NCI-H2196 (cell line): ENCODE data around the gene CPT1C.

Source experiments
- DNase-seq: peaks from one replicate; lab custom pipeline; 2025; ENCODE audit not compliant: unreplicated experiment; lab: John Stamatoyannopoulos, UW

CPT1C gene

DNA sequence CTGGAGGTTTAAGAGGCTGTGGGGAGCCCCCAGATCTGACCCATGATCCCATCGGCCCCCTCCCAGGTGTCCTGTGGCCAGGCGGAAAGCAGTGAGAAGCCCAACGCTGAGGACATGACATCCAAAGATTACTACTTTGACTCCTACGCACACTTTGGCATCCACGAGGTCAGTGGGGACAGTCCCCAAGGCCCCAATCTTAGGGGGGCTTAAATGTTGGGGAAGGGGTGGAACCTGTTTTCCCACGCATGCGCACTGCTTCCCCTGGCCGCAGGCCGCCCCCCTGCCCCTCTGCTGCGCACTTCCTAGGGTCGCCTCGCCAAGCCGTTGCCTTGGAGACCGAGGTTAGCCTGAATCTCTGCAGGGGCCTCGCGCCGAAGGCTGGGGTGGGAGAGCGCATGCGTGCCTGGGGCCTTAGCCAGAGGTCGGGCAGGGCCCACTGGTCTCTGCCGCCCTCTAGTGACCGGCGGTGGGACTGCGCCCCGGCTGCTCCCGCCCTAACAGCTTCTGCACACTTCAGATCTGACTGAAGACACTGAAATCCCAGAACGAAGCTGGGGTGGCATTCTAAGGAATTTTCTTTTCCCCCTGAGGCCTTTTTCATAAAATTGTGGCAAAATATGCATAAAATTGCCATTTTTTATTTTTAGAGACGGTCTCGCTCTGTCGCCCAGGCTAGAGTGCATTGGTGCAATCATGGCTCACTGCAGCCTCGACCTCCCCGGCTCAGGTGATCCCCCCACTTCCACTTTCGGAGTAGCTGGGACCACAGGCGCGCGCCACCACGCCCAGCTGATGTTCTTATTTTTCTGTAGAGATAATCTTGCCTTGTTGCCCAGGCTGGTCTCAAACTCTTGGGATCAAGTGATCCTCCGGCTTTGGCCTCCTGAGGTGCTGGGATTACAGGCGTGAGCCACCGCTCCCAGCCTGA, 10.2 kb upstream of the CPT1C start:
- peak; percentile 90 for DNase-seq

DNA sequence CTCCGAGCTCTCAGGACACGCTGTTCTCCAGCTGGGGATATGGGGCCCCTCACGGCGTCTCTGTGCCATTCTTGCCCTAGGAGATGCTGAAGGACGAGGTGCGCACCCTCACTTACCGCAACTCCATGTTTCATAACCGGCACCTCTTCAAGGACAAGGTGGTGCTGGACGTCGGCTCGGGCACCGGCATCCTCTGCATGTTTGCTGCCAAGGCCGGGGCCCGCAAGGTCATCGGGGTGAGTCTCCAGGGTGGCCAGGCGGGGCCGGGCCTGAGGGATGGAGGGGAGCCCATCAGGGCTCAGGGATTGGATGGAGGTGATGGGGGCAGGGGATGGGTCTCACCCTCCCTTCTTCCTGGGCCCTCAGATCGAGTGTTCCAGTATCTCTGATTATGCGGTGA, 9.1 kb upstream of the CPT1C start:
- no peak for DNase-seq

DNA sequence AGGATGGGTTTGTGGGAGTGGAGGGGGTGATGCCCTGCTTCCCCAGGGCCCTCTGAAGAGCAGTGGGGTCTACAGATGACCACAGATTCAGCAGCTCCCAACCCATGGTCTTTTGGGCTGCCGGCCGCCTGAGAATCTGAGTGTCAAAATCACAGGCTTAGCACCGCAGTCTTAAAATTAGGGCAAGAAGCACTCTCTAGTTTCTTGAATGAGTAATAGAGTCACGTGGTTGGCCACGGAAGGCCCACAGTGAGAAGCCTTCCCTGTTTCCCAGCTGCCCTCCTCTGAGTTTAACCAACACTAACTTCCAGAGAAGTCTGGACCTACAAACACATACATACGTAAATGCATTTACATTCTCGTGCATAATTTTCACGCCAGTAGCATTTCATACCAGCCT, 8.6 kb upstream of the CPT1C start:
- DNase-seq = no peak

DNA sequence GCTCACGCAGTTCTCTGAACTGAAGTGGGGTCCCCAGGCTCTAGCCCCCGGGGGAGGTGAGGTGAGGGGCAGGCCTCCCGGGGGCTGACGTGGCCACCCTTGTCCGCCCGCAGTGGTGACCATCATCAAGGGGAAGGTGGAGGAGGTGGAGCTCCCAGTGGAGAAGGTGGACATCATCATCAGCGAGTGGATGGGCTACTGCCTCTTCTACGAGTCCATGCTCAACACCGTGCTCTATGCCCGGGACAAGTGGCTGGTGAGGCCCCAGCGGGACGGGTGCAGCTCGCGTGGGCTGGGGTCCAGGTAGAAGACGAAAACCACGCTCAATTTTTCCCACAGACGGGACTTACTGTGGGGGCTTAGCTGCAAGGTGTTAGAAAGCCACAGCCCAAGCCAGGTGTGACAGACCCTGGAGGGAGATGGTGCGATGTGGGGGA, 7.1 kb upstream of the CPT1C start:
- DNase-seq = no peak

DNA sequence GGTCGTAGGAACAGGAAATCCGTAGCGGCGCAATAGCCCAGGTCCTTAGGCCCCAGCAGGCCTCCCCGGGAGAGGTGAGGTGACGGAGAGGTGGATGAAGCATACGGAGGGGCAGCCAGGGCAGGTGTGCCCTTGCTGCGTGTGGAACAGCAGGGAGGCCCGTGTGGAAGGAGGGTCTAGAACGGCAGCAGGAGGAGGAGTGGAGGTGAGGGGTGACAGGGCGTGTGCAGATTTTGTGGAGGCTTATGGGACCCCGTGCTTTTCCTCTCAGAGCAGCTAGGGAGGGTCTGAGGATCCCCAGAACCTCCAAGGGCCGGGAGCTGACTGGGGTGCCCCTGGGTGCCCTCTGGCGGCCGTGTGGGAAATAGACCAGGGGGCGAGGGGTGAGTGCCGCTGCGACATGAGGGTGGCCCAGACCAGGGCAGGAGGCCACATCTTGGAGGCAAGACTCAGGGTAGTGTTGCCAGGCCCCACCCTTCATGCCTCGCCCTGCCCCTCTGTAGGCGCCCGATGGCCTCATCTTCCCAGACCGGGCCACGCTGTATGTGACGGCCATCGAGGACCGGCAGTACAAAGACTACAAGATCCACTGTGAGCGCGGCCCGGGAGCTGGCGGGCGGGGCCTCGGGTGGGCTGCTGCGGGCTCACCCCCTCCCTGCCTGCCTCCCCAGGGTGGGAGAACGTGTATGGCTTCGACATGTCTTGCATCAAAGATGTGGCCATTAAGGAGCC, 6.5 kb upstream of the CPT1C start:
- DNase-seq = no peak

DNA sequence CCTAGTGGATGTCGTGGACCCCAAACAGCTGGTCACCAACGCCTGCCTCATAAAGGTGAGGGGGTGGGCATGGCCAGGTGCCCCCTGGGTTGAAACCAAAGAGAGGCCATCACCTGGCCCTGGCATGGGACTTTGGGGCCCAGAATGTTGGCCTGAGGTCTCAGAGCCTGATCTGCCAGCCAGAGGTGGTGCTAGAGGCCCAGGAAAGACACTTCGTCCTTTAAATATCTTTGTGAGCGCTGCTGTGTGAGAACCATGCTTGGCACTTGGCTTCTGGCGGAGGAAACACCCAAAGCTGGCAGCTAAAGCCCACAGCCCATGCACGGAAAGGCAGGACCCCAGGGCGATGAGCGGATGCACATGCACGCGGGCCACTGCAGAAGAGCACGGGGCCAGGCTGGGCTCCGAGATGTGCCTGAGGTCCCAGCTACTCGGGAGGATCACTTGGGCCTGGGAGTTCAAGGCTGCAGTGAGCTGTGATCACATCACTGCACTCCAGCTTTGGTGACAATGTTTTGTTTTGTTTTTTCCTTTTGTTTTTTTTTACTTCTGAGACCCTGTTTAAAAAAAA, 5.8 kb upstream of the CPT1C start:
- no peak for DNase-seq

DNA sequence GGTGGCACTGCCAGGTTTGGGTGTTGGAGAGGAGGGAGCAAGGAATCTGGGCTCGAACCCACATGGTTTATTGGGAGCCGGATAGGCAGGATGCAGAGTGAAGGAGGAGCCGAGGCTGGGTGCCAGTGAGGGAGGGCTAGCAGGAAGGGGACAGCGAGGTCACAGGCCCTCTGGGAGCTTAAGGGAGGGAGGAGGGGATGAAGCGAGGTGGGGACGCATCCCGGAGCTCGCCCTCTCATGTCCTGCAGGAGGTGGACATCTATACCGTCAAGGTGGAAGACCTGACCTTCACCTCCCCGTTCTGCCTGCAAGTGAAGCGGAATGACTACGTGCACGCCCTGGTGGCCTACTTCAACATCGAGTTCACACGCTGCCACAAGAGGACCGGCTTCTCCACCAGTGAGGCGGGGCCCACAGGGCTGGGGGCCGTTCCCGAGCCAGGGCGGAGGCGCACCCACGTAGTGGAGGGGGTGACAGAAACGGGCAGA, 5.0 kb upstream of the CPT1C start:
- DNase-seq = no peak

DNA sequence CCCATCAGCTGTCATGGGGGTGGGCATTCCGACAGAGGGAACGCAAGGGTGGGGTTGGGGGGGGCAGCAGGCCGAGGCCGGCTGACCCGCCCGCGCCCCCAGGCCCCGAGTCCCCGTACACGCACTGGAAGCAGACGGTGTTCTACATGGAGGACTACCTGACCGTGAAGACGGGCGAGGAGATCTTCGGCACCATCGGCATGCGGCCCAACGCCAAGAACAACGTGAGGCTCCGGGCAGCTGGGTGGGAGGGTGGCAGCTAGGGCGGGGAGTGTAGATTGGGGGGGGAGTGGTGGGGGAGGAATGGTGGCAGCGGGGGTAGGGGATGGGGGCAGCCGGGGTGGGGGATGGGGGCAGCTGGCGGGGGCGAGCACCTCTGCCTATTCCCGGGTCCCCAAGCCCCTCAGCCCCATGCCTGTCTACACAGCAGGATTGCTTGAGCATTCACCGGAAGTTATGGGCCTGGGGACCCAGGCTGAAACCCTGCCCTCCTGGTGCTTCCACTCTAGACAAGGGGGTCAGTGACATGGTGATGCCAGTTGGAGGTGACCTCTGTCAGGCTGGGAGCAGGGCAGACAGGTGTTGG, 4.3 kb upstream of the CPT1C start:
- DNase-seq = no peak

DNA sequence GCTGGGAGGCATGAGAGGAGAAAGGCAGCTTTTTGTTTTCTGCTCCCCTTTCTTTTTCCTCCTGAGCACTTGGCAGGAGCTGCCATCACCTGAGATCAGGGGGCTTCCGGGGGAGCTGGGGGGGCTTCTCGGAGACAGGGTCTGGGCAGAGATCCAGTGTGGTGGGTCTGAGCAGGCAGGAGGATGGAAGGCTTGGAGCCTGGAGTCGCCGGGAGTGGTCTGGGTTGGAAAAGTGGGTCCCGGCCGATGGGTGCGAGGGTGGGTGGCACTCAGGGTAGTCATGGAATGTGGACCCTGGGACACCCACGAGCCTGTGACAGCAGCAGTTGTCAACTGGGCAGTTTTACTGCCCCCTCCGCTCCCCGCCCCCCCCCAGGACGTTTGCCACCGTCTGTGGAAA, 3.8 kb upstream of the CPT1C start:
- no peak for DNase-seq

DNA sequence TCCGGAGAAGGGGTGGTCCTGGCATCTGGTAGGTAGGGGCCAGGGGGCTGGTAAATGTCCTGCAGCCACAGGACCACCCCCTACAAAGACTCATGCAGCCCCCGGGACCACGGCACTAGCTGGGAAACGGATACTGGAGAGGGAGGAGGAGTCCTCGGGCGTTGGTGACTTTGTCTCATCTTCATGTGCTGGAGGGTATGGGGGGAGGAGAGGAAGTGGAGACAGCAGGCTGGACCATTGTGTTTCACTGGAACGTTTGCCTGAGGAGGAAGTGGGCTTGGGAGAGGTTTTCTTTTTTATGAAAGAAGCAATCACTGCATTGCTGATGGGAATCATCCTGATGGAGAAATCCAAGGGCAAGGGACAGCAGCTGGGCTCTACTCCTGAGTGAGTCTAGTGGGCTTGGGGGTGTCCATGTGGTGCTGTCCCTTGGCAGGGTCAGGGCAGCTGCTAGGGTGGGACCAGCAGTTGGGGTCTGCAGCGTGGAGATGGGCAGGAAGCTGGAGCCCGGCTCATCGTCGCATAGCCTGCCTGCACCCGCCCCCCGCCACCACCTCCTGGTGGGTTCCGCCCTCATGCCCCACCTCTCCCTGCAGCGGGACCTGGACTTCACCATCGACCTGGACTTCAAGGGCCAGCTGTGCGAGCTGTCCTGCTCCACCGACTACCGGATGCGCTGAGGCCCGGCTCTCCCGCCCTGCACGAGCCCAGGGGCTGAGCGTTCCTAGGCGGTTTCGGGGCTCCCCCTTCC, 3.2 kb upstream of the CPT1C start:
- no peak for DNase-seq

DNA sequence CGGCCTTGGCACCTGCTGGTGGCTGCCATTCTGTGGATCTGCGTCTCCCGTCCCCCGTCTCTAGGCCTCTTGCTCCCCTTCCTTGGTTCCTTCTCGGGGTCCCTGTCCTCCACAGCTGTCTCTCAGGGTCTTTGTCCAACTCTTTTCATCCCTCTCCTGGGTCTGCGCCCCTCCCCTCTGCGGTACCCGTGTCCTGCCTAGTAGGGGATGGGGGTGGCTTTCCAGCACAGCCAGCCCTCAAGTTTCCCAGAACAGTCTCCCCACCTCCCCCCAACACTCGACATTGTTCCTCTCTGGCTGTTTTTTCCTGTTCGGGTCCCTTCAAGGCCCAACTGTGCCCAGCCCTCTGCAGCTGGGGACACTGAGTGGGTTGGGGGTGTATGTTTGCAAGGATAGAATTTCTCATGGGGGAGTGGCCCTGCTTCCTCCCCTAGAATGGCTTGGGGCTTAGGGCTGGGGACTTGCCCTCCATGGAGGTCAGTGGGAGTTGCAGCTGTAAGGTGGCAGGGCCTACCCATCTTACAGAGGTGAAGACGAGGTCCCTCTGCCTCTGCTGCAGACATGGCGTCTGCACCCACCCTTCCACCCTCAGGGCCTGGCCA, 2.3 kb upstream of the CPT1C start:
- no peak for DNase-seq

DNA sequence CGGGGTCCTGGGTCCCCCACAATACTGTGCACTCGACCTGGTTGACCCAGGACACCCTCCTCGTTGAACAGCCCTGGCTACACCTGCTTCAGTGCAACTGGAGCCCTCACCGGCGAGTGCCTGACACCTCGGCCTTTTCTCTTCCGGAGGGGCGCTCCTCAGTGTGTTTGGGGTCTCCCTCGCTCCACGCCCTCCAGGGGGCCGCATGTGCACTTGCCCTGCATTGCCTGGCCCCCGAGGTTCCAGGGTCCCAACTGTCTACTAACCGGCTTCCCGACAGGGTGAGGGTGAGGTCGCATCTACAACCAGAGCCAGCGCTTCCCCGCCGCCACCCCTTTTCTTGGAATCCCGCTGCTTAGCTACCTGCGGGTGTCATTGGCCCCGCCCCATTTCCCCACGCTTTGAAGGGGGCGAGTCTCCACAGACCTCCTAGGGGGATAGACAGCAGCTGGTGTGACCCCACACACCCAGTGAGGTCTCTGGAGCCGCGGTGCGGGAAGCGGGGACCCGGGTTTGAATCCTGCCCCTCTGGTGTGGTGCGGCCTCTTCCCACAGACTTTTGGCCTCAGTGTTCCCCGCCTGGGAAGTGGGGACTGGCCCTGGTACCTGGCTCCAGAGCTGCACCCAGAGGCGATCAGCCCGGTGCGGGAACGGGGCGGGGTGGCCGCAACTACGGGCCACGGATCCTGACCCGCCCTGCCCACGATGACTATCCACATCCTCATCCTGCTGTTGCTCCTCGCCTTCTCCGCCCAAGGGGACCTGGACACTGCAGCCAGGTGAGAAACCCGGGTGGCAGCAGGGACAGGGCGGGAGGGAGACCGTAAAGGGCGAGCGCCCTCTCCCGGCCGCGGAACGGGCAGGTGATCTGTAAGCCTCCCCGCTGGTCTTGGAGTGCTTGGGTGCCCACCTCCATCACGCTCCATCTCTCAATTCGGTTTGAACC, 1.5 kb upstream of the CPT1C start, which contains the start of gene ADM5:
Gene ADM5, plus strand, starts transcription at position 462 of the 946 bp plus-strand sequence. Its CDS starts 244 bp downstream, at position 706.
- peak; percentile 76 for DNase-seq

DNA sequence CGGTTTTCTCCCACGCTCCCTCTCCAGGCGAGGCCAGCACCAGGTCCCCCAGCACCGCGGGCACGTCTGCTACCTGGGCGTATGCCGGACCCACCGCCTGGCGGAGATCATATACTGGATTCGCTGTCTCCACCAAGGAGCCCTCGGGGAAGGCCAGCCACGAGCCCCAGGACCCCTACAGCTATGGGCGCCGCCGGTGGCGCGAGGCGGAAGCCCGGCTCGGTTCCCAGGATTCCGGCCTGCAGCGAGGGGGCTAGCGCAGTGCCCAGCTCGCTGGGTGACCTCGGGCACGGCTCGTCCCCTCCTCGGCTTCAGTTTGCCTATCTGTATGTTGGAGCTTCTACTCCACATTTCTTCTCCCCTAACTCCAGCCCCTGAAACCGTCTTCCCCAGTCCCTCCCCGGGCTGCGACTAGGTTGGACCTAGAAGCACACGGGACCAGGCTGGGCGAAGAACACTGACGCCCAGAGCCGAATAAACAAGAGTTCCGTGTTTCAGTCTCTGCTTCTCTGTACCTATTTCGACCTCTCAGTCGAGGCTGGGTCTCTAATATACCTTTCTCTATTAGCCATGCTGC, 749 bp upstream of the CPT1C start:
- no peak for DNase-seq

DNA sequence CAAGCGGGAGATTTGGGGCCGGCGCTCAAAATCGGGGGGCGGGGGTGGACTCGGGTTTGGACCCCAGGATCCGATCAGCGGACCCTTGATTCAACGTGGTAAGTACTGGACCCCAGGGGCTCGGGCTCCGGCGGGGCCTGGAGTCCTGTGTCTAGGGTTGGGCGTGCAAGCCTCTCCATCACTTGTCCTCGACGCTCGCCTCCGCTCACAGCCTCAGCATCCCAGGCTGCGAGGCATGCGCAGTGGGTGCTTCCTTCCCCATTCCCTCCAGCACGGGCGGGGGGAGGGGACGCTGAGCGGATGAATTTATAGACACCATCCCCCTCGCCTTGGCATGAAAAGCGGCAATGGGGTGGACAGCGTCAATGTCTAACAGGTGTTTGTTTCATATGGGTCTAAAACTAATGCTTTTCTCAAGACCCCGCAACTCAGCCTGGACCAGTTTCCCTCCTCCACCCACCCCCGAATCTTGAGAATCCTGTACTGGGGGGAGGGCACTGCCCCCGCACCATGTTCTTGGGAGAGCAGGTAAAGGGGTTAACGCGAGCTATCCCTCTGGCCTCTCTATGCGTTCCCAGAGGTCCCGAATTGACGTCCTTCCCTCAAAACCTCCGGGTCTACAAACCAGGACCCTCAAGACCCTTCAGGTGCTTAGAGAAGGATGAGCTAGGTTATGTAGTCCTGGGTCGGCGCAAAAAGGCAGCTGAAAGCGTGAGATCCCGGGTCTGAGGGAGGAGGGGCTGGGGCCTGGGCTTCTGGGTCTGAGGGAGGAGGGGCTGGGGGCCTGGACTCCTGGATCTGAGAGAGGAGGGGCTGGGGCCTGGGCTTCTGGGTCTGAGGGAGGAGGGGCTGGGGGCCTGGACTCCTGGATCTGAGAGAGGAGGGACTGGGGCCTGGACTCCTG, 579 bp downstream of the CPT1C start:
- DNase-seq = peak; percentile 86

DNA sequence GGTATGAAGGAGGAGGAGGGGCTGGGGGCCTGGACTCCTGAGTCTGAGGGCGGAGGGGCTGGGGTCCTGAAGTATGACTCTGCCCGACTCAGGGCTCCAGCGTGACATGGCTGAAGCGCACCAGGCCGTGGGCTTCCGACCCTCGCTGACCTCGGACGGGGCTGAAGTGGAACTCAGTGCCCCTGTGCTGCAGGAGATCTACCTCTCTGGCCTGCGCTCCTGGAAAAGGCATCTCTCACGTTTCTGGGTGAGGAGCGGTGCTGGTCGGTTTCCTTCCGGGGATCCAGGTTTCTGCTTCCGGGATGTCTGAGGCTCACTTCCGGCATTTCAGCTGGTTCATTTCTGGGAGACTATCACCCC, 1.2 kb downstream of the CPT1C start:
- DNase-seq = no peak

DNA sequence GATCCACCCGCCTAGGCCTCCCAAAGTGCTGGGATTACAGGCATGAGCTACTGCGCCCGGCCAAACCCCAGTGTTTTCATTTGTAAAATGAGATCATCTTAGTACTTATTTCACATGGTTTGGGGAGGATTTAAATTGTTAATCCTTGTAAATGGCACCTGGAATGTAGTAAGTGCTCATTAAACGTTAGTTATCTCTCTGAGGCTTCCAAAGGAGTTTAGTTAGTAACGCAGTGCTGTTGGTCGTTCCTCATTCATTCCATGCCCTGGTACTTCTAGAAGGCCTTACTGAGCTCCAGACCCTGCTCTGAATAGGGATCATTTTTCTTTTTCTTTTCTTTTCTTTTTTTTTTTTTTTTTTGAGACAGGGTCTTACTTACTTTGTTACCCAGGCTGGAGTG, 5.2 kb downstream of the CPT1C start:
- no peak for DNase-seq

DNA sequence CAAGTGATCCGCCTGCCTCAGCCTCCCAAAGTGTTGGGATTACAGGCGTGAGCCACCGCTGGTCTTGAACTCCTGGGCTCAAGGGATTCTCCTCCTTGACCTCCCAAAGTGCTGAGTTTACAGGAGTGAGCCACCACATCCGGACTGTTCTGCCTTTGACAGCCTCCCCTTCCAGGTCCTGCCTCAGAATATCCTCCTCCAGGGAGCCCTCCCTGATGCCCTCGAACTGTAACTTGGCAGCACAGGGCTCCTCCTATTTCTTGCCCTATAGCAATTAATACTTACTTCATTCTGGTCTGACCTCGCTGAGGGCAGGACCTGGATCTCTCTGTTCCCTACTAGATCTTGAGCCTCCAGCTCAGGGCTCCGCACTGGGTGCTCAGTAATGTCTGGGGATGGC, 5.9 kb downstream of the CPT1C start:
- DNase-seq = no peak

DNA sequence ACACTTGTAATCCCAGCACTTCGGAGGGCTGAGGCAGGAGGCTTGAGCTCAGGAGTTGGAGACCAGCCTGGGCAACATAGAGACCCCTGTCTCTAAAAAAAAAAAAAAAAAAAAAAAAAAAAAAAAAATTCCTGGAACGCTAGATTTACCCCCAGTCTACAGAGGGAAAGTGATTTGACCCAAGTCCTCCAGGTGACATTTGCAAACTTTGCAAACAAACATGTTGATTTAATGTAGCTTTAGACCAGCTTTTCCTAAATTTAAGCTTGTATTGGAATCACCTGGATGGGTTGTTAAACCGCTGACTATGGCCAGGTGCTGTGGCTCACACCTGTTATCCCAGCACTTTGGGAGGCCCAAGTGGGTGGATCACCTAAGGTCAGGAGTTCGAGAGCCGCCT, 8.4 kb downstream of the CPT1C start:
- DNase-seq = no peak
